Activated CD8-positive, alpha-beta memory T cell treated with anti-CD3 and anti-CD28 coated beads, Interleukin-2, amount 10 ng/mL, durations not matched to agents 7 days and 5 days (primary cell): ENCODE measurements around the gene CLGN. TPM values are rescaled to one million over a fixed set of nuclear protein-coding genes. Genes with fewer than 3 reads are reported as not detected.
"Not testable (repeated sequence)": the region's sequence is repeated elsewhere in the genome, so short reads cannot be mapped to it uniquely, and the experiment has no call there.

Experiments
- ATAC-seq: fragments of 150-1000 bp; cut with Tn5 transposase; one replicate; pipeline ENCODE4 v1.10.0; 2021; ENCODE audit warnings: moderate library complexity
- CTCF ChIA-PET: fragments of 350-600 bp; sonication (Branson Sonifier 250); formaldehyde crosslinking; loops from one replicate; lab custom pipeline; 2021; ENCODE audit warnings: antibody characterized with exemption; lab: Charles Lee
- DNase-seq: peaks from one replicate; pipeline ENCODE4 v3.0.0-alpha.2; 2020
- H3K27ac Mint-ChIP-seq: one replicate; pipeline ENCODE4 v1.8.0; 2021; ENCODE audit warnings: mild to moderate bottlenecking, mixed read lengths
- H3K27me3 Mint-ChIP-seq: one replicate; pipeline ENCODE4 v1.8.0; 2021; ENCODE audit warnings: mixed read lengths
- H3K36me3 Mint-ChIP-seq: one replicate; pipeline ENCODE4 v1.8.0; 2021; ENCODE audit warnings: mild to moderate bottlenecking, mixed read lengths
- H3K4me1 Mint-ChIP-seq: one replicate; pipeline ENCODE4 v1.8.0; 2021; ENCODE audit warnings: mixed read lengths
- H3K4me3 Mint-ChIP-seq: one replicate; pipeline ENCODE4 v1.8.0; 2021; ENCODE audit warnings: mild to moderate bottlenecking, moderate library complexity, mixed read lengths
- H3K9me3 Mint-ChIP-seq: one replicate; pipeline ENCODE4 v1.8.0; 2022; ENCODE audit warnings: low read depth, mixed read lengths
- total RNA-seq, 2 experiments: library from RNA; stranded (reverse); gene quantifications; one replicate each; pipeline ENCODE4 v1.2.3, GENCODE V29; 2021

The CLGN gene
- total RNA-seq, 2 experiments from 2014 or later, result 0.15 TPM; not detected in 1

DNA sequence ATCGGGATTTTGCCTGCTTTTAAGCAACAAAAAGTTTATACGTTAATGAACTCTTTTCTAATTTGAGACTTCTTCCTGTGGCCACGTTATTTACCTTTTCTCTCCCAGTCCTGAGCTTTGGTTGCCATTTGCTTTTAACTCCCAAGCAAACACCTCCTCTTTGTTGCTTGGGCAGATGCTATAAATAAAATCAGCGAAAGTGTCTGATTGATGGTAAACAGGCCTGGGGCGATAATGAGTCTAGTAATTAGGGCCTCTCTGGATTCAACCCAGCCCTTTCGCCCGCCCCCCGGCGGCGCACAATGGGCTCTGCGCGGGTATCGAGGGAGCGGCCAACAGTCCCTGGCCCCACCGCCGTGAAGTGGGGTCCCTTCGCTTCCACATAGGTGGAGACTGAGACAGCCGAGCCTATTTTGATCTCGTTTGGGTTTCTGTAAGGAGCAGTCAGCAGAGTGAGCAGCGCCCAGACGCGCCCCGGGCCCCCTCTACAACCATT lies 790 bp downstream of the CLGN start:
- Mint-ChIP-seq H3K4me3 (peak overlapping the region; percentile 72), H3K4me1 (peaks cover 7% of the 10 kb centered on the region), H3K27ac (no peak overlapping the region), H3K9me3 (no peaks in the 10 kb centered on the region), H3K27me3 (peaks cover 79% of the 10 kb centered on the region), H3K36me3 (no peaks in the 10 kb centered on the region)
- CTCF ChIA-PET, result interaction anchor here (0.9 to 1.8 kb wide), 4 partner anchors 22 to 67 kb away, joined by 3 to 5 read pairs (median 4); partner anchors contain the start of gene SCOC
- DNase-seq (peak; percentile 40), ATAC-seq (peak; percentile 22)

DNA sequence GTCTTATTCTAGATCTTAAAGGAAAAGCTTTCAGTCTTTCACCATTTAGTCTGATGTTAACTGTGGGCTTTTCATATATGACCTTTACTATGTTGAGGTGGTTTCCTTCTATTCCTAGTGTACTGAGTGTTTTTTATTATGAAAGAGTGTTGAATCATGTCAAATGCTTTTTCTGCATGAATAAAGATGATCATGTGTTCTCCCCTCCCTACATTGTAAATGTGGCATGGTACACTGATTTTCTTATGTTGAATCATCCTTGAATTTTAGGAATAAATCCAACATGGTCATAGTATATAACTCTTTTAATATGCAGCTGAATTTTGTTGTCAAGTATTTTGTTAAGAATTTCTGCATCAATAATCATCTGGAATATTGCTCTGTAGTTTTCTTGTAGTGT lies 4.3 kb downstream of the CLGN start:
- Mint-ChIP-seq H3K27me3 (peaks cover 64% of the 10 kb centered on the region), H3K36me3 (no peaks in the 10 kb centered on the region)
- DNase-seq, result no peak

GRCh38 chr4:140413130-140413969 lies 14.1 kb downstream of the CLGN start:
- H3K27me3 Mint-ChIP-seq, result peaks cover 17% of the 10 kb centered on the region
- H3K9me3 Mint-ChIP-seq, DNase-seq, H3K4me3 Mint-ChIP-seq, ATAC-seq, H3K36me3 Mint-ChIP-seq, H3K27ac Mint-ChIP-seq, H3K4me1 Mint-ChIP-seq, CTCF ChIA-PET: not testable (repeated sequence)

More for the DNA sequence above, 4.3 kb downstream of the CLGN start:
- H3K9me3 Mint-ChIP-seq, result no peaks in the 10 kb centered on the region
- CTCF ChIA-PET, result no interaction called here
- peaks cover 7% of the 10 kb centered on the region for H3K4me1 Mint-ChIP-seq
- no peak for ATAC-seq
- no peak overlapping the region for H3K4me3 Mint-ChIP-seq
- H3K27ac Mint-ChIP-seq, result no peak overlapping the region

DNA sequence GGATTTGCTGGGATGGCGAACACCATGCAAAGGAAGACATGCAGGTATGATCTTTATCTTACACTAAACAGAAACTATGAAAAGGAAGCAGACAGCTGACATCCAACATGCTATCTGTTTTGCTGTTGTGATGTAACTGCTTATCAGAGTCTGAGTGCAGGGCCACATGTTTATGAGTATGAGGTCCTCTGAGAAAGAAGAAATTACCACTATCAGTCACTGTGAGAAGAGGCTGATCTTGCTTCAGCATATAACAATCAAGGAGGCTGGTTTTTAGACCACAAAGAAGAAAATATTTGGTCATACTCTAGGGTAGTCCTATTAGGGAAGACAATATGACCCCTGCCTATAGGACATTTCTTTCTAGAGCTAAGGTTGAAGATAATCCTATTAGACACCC lies 18.5 kb downstream of the CLGN start:
- Mint-ChIP-seq H3K4me3 (no peak overlapping the region), H3K4me1 (peaks cover 1% of the 10 kb centered on the region), H3K27me3 (peaks cover 34% of the 10 kb centered on the region), H3K36me3 (no peaks in the 10 kb centered on the region), H3K9me3 (no peaks in the 10 kb centered on the region), H3K27ac (no peak overlapping the region)
- DNase-seq, result no peak
- ATAC-seq, result no peak
- CTCF ChIA-PET, result no interaction called here

DNA sequence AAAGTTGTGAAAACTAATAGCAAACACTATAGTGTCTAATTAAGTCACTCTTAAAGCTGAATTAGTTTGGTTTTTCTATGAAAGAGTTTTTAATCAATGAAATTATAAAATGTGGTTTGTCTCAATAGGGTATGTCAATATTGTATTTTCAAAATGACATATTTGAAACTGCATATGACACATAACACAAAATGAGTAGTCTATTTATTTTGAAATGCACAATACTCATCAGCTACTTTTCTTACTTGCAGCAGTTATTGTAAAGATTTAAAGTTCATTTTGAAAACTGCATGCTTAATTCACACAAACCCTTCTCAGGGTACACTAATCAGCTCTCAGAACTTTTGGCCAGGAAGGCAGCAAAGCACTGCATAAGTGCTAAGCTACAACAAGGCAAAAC lies 21.2 kb downstream of the CLGN start:
- peaks cover 1% of the 10 kb centered on the region for H3K4me1 Mint-ChIP-seq
- no peaks in the 10 kb centered on the region for H3K9me3 Mint-ChIP-seq
- no peaks in the 10 kb centered on the region for H3K36me3 Mint-ChIP-seq
- CTCF ChIA-PET, result no interaction called here
- ATAC-seq, result no peak
- H3K27ac Mint-ChIP-seq, result no peak overlapping the region
- no peak for DNase-seq
- no peak overlapping the region for H3K4me3 Mint-ChIP-seq
- H3K27me3 Mint-ChIP-seq, result peaks cover 24% of the 10 kb centered on the region

GRCh38 chr4:140400111-140400510 lies 27.3 kb downstream of the CLGN start:
- DNase-seq (no peak), ATAC-seq (no peak)
- H3K36me3 Mint-ChIP-seq, result no peaks in the 10 kb centered on the region
- H3K27me3 Mint-ChIP-seq, result peaks cover 22% of the 10 kb centered on the region
- no peak overlapping the region for H3K4me3 Mint-ChIP-seq
- H3K27ac Mint-ChIP-seq, result no peak overlapping the region
- no peaks in the 10 kb centered on the region for H3K9me3 Mint-ChIP-seq
- CTCF ChIA-PET, result no interaction called here
- no peaks in the 10 kb centered on the region for H3K4me1 Mint-ChIP-seq

GRCh38 chr4:140395668-140396067 lies 31.8 kb downstream of the CLGN start:
- ATAC-seq, result no peak
- H3K27ac Mint-ChIP-seq, result no peak overlapping the region
- H3K36me3 Mint-ChIP-seq, result no peaks in the 10 kb centered on the region
- no peaks in the 10 kb centered on the region for H3K4me1 Mint-ChIP-seq
- no peaks in the 10 kb centered on the region for H3K9me3 Mint-ChIP-seq
- H3K4me3 Mint-ChIP-seq, result no peak overlapping the region
- peaks cover 29% of the 10 kb centered on the region for H3K27me3 Mint-ChIP-seq
- no peak for DNase-seq
- CTCF ChIA-PET, result no interaction called here

DNA sequence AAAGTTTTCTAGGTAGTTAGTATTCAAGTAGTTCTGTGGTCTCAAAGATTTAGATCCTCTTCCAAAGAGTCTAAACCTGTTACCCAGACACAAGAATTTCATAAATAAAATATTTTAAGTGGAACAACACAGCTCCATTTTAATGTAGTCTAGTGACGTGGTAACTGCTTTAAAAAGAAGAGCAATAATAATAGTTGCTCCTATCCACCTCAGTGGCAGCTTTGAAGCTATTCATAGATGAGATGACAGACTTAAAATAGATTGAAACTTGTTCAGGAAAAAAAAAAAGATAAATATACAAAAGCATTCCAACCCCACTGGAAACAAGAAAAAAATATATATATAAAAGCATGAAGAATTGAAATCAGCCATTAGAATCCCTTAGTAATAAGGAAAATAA lies 39.4 kb downstream of the CLGN start:
- Mint-ChIP-seq H3K36me3 (peaks cover 2% of the 10 kb centered on the region), H3K27me3 (peaks cover 19% of the 10 kb centered on the region), H3K4me1 (no peaks in the 10 kb centered on the region), H3K9me3 (no peaks in the 10 kb centered on the region), H3K4me3 (no peak overlapping the region), H3K27ac (no peak overlapping the region)
- CTCF ChIA-PET, result no interaction called here
- ATAC-seq (no peak), DNase-seq (no peak)

DNA sequence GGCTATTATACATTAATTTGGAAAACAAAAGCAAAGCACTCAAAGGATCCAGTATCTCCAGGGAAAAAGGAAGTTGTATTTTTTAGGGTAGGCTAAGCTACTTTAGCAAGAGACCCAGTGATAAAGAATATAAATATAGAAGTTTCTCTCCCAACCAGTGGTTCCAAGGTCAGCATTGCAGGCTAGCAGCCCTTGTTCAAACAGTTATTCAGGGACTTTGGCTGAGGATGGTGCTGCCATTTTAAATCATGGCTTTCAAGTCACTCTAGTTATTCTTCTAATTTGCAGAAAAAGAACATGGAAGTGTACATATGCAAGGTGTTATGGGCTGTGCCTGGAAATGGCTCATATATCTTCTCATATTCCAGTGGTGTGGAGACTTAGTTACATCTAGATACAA lies 44.7 kb downstream of the CLGN start:
- no peak for ATAC-seq
- peaks cover 11% of the 10 kb centered on the region for H3K36me3 Mint-ChIP-seq
- no peaks in the 10 kb centered on the region for H3K9me3 Mint-ChIP-seq
- peaks cover 3% of the 10 kb centered on the region for H3K27me3 Mint-ChIP-seq
- CTCF ChIA-PET, result interaction anchor here (1.8 to 2.1 kb wide), 2 partner anchors 9 to 22 kb away, joined by 7 to 8 read pairs; partner anchors contain the start of gene SCOC
- H3K4me1 Mint-ChIP-seq, result no peaks in the 10 kb centered on the region
- no peak for DNase-seq
- no peak overlapping the region for H3K27ac Mint-ChIP-seq
- no peak overlapping the region for H3K4me3 Mint-ChIP-seq

DNA sequence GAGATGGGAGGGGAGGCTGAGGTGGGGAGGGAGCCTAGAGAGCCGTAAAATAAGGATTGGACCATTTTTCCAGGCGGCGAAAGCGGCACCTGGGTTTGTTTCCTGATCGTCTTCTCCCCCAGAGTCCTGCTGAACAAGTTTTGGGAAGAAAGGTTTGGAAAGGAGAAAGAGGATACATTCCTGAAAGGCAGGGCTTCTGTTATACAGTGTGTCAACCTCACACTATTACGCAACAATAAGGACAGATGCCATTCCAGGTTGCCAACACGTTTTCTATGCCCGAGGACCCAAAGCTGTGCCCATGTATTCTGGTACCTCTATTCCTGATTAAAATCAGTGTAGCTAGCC lies 53.3 kb downstream of the CLGN start:
- ATAC-seq, result no peak
- Mint-ChIP-seq H3K4me3 (no peak overlapping the region), H3K4me1 (peaks cover 24% of the 10 kb centered on the region), H3K9me3 (no peaks in the 10 kb centered on the region), H3K36me3 (no peaks in the 10 kb centered on the region), H3K27ac (peak overlapping the region; percentile 45), H3K27me3 (no peaks in the 10 kb centered on the region)
- CTCF ChIA-PET, result interaction anchor here (1.0 to 3.7 kb wide), 8 partner anchors 9 to 1353 kb away, joined by 3 to 38 read pairs (median 5); partner anchors contain the start of gene ELMOD2
- DNase-seq, result no peak

GRCh38 chr4:140373328-140374129 lies 53.9 kb downstream of the CLGN start, which contains the start of gene SCOC:
SCOC (plus strand) TSS chr4:140373646; CDS start chr4:140379171, 5,525 bp downstream.
- Mint-ChIP-seq H3K9me3 (no peaks in the 10 kb centered on the region), H3K4me3 (no peak within 1 kb of the TSS), H3K36me3 (no peaks in the 10 kb centered on the region), H3K27me3 (no peaks in the 10 kb centered on the region), H3K27ac (peak within 1 kb of the TSS; percentile 45), H3K4me1 (peaks cover 24% of the 10 kb centered on the region)
- CTCF ChIA-PET, result interaction anchor here (1.0 to 3.7 kb wide), 13 partner anchors 9 to 1353 kb away, joined by 3 to 38 read pairs (median 5); partner anchors contain the start of gene ELMOD2
- ATAC-seq (peak; percentile 97), DNase-seq (peak; percentile 99)

- H3K27ac Mint-ChIP-seq, result no peak overlapping the region
Measured at GRCh38 chr4:140372751-140373327, 54.6 kb downstream of the CLGN start.

DNA sequence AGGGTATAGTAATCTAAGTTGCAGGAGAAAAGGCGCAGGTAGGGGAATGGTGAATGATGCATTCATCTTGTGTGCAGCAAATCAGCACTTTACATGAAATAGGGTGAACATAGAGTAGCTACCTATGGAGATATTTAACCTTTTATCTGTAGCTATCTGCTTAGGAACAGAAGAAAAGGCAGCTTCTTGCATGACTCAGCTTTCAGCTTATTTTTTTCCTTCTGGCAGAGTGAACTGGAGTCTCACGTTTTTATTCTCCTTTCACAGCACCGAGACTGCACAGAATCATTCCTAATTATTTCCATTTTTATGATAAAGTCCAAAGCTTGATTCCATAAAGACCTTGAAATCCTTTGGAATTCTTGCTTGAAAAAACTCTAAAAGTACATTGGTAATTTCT lies 58.8 kb downstream of the CLGN start:
- Mint-ChIP-seq H3K27ac (no peak overlapping the region), H3K36me3 (no peaks in the 10 kb centered on the region), H3K27me3 (no peaks in the 10 kb centered on the region), H3K9me3 (no peaks in the 10 kb centered on the region), H3K4me3 (no peak overlapping the region), H3K4me1 (peaks cover 3% of the 10 kb centered on the region)
- DNase-seq (no peak), ATAC-seq (no peak)
- CTCF ChIA-PET, result interaction anchor here (1.2 to 3.0 kb wide), 2 partner anchors 9 to 58 kb away, joined by 4 to 18 read pairs; no protein-coding TSS in a partner anchor

More at GRCh38 chr4:140372751-140373327, 54.6 kb downstream of the CLGN start:
- ATAC-seq (peak; percentile 57), DNase-seq (peak; percentile 60)
- Mint-ChIP-seq H3K27me3 (no peaks in the 10 kb centered on the region), H3K4me3 (no peak overlapping the region), H3K4me1 (peaks cover 24% of the 10 kb centered on the region), H3K9me3 (no peaks in the 10 kb centered on the region), H3K36me3 (no peaks in the 10 kb centered on the region)
- CTCF ChIA-PET, result interaction anchor here (0.8 to 3.7 kb wide), 13 partner anchors 8 to 1352 kb away, joined by 3 to 38 read pairs (median 5); partner anchors contain the start of gene ELMOD2
